ENCODE results near the gene ATP9A.

The ATP9A gene

DNA sequence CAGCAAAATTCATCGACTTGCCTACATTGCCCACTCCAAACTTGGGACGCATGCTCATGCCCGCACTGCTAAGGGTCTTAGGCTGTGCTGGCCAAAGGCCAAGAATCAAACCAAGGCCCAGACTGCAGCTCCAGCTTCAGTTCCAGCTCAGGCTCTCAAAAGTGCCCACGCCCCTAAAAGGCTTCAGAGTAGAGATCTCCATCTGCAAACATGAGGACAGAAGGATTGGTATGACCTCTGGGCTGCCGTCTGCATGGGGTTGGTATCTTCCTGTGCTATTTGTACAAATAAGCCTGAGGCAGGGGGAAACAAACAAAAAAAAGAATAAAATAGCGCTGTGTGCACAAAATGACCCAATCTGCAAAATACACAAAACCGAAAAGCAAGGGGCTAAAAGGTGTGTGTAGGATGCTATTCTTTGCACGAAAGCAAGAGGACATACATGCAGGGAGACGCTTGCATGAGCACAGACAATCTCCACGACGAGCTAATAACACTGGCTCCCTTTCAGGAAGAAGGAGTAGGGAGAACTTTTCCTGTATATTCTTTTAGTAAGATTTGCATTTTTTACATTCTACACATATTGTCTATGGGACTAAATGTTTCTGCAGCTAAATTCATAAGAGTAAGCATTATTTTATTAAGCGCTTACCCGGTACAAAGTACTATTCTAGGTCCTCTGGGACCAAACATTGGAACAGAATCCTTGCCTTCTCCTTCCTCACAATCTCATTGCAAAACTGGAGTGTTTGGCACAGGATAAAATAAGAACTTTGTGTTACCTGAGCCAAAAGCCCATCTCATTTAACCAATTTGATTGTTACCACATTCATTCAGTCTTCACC, 33.1 kb downstream of the ATP9A start:
- TF ChIP-seq POLR2AphosphoS5 (IDR thresholded peaks at IDR 0.05; ENCODE audit: low read depth, low read length) (no peak), FOXP2 (optimal IDR thresholded peaks at IDR 0.05; ENCODE audit: borderline replicate concordance, extremely low read depth, extremely low read length, insufficient read depth) (no peak), SIN3A (IDR thresholded peaks at IDR 0.05; ENCODE audit: borderline replicate concordance, insufficient read depth, low read length) (no peak)

DNA sequence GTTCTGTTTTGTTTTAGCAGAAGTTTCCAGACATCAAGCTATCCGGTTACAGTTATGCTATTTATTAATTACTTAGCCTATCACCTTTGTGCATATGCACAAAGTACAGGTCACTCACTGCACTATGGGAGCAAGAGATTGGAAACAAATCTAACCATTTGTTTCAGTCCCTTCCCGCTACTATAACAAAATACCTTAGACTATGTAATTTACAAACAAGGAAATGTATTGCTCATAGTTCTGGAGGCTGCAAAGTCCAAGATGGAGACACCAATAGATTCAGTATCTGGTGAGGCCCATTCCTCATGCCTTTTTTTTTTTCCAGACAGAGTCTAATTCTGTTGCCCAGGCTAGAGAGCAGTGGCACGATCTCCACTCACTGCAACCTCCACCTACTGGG, 35.1 kb downstream of the ATP9A start:
- TF ChIP-seq POLR2AphosphoS5 (IDR thresholded peaks at IDR 0.05; ENCODE audit: low read depth, low read length) (no peak), FOXP2 (optimal IDR thresholded peaks at IDR 0.05; ENCODE audit: borderline replicate concordance, extremely low read depth, extremely low read length, insufficient read depth) (no peak), TAF1 (IDR thresholded peaks at IDR 0.05; ENCODE audit: borderline replicate concordance, insufficient read depth, low read length) (no peak), SIN3A (IDR thresholded peaks at IDR 0.05; ENCODE audit: borderline replicate concordance, insufficient read depth, low read length) (no peak)
- TF ChIP-seq, protein P1, sequence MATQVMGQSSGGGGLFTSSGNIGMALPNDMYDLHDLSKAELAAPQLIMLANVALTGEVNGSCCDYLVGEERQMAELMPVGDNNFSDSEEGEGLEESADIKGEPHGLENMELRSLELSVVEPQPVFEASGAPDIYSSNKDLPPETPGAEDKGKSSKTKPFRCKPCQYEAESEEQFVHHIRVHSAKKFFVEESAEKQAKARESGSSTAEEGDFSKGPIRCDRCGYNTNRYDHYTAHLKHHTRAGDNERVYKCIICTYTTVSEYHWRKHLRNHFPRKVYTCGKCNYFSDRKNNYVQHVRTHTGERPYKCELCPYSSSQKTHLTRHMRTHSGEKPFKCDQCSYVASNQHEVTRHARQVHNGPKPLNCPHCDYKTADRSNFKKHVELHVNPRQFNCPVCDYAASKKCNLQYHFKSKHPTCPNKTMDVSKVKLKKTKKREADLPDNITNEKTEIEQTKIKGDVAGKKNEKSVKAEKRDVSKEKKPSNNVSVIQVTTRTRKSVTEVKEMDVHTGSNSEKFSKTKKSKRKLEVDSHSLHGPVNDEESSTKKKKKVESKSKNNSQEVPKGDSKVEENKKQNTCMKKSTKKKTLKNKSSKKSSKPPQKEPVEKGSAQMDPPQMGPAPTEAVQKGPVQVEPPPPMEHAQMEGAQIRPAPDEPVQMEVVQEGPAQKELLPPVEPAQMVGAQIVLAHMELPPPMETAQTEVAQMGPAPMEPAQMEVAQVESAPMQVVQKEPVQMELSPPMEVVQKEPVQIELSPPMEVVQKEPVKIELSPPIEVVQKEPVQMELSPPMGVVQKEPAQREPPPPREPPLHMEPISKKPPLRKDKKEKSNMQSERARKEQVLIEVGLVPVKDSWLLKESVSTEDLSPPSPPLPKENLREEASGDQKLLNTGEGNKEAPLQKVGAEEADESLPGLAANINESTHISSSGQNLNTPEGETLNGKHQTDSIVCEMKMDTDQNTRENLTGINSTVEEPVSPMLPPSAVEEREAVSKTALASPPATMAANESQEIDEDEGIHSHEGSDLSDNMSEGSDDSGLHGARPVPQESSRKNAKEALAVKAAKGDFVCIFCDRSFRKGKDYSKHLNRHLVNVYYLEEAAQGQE (IDR thresholded peaks at IDR 0.05; ENCODE audit: insufficient read depth in 1 of 2, low read depth in 2 of 2, low read length in 2 of 2) = no peak

DNA sequence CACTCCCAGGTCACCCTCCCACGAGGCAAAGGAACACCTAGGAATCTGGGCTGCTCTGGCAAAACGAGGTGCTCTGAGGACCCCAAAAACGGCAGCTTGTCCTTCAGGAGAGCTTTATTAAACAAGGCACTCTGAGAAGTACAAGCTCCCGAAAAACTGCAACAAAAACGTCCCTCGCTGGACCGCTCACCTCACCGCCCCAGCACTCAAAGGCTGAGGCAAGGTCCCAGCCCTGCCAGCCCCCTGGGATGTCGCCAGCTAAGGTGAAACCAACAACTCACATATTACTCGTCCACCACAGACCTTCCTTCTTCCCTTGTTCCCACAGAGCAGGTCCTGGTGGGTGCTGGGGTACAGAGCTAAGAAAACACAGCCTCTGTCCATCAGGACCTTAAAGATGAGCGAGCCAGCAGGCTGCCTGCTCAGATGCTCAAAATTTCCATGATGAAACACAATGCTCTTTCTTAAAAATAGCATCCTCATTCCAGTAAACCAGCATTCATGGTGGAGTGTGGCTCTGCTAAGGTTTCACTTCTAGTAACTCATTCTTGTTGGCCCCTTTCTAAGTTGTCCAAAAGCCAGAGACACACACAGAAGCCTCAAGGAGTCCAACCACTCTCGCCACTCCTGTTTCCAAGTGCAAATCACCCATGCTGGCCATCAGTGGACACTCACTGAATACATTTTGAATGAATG, 35.9 kb downstream of the ATP9A start:
- no peak for TF ChIP-seq SIN3A (IDR thresholded peaks at IDR 0.05; ENCODE audit: borderline replicate concordance, insufficient read depth, low read length)
- TF ChIP-seq POLR2AphosphoS5 (IDR thresholded peaks at IDR 0.05; ENCODE audit: low read depth, low read length) = no peak
- TF ChIP-seq, protein P1 (IDR thresholded peaks at IDR 0.05; ENCODE audit: insufficient read depth in 1 of 2, low read depth in 2 of 2, low read length in 2 of 2) = no peak
- no peak for TF ChIP-seq FOXP2 (optimal IDR thresholded peaks at IDR 0.05; ENCODE audit: borderline replicate concordance, extremely low read depth, extremely low read length, insufficient read depth)
- no peak for TF ChIP-seq TAF1 (IDR thresholded peaks at IDR 0.05; ENCODE audit: borderline replicate concordance, insufficient read depth, low read length)

DNA sequence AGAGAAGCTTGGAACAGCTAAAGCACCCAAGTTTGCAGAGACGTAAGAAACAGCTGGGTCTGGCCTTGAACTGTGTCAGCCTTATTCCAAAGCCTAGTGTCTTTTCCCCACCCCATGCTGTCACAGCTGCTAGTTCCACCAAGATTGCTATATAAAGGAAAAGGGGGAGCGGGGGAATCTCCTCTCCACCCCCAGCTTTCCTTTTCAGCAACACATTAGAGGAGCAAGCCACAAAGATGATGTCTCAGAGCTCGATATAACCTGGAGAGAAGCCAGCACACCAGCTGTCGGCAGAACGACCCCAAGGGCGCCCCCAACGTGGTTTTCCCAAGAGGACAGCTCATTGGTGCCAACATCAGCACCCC, 36.5 kb downstream of the ATP9A start:
- TF ChIP-seq FOXP2 (optimal IDR thresholded peaks at IDR 0.05; ENCODE audit: borderline replicate concordance, extremely low read depth, extremely low read length, insufficient read depth) (no peak), POLR2AphosphoS5 (IDR thresholded peaks at IDR 0.05; ENCODE audit: low read depth, low read length) (no peak), TAF1 (IDR thresholded peaks at IDR 0.05; ENCODE audit: borderline replicate concordance, insufficient read depth, low read length) (no peak), SIN3A (IDR thresholded peaks at IDR 0.05; ENCODE audit: borderline replicate concordance, insufficient read depth, low read length) (no peak)
- TF ChIP-seq, protein P1 (IDR thresholded peaks at IDR 0.05; ENCODE audit: insufficient read depth in 1 of 2, low read depth in 2 of 2, low read length in 2 of 2) = no peak

DNA sequence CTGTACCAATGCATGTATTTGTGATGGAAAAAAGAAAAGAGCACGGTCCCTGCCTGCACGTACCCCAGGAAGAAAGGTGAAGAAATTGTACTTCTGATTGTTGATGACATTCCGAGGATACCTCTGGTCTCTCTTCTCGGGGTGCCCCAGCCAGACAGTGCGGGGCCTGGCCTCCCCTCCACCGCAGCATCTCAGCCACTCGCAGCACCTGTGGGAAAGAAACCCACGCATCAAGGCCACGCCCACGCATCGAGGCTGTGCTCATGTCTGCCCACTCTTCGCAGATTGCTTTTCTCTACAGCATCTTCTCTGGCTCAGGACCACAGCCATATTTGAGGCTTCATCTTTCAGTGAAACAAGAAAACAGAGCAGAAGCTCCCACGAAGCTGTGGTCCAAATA, 38.4 kb downstream of the ATP9A start:
- TF ChIP-seq TAF1 (IDR thresholded peaks at IDR 0.05; ENCODE audit: borderline replicate concordance, insufficient read depth, low read length) (no peak), POLR2AphosphoS5 (IDR thresholded peaks at IDR 0.05; ENCODE audit: low read depth, low read length) (no peak), SIN3A (IDR thresholded peaks at IDR 0.05; ENCODE audit: borderline replicate concordance, insufficient read depth, low read length) (no peak)

DNA sequence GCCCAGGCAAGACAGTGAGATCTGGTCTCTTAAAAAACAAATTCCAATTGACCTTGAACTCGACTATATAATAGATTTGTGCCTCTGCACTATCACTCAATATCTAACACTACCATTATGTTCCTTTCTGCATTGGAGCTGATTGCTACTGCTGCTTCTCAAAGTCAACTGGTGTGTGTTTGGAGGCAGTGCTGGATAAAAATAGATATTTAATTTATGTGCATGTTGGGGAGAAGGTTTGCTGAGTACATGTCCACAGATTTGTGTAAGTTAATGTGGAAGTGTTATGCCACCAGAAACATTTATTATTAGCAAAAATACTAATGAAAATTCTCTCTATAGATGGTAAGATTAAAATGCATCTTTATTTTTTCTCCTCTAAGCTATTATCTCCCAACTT, 39.5 kb downstream of the ATP9A start:
- TF ChIP-seq POLR2AphosphoS5 (IDR thresholded peaks at IDR 0.05; ENCODE audit: low read depth, low read length) = no peak
- no peak for TF ChIP-seq FOXP2 (optimal IDR thresholded peaks at IDR 0.05; ENCODE audit: borderline replicate concordance, extremely low read depth, extremely low read length, insufficient read depth)
- TF ChIP-seq, protein P1 (IDR thresholded peaks at IDR 0.05; ENCODE audit: insufficient read depth in 1 of 2, low read depth in 2 of 2, low read length in 2 of 2) = no peak
- no peak for TF ChIP-seq TAF1 (IDR thresholded peaks at IDR 0.05; ENCODE audit: borderline replicate concordance, insufficient read depth, low read length)
- no peak for TF ChIP-seq SIN3A (IDR thresholded peaks at IDR 0.05; ENCODE audit: borderline replicate concordance, insufficient read depth, low read length)

All from PFSK-1 (cell line).